ENCODE results near the gene IFNLR1.

DNA sequence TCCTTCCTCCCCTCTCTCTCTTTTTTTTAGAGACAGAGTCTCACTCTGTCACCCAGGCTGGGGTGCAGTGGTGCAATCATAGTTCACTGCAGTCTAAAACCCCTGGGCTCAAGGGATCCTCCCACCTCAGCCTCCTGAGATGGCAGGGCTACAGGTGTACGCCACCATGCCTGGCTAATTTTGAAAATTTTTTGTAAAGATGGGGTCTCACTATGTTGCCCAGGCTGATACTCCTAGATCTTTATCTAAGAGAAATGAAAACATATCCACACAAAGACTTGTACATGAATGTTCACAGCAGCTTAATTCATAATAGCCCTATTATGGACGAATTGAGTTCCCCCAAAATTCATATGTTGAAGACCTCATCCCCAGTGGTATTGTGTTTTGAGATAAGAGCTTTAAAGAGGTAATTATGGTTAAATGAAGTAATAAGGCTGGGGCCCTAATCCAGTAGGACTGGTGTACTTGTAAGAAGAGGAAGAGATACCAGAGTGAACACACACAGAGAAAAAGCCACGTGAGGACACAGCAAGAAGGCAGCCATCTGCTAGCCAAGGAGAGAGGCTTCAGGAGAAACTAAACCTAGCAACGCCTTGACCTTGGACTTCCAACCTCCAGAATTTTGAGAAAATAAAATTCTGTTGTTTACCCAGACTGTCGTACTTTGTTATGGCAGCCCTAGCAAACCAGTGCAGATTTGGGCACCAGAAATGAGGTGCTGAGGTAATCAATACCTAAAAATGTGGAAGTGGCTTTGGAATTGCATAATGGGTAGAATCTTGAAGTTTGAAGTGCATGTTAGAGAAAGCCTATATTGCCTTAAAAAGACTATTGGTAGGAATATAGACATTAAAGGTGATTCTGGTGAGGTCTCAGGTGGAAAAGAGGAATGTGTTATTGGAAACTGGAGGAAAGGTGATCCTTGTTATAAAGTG lies 13.2 kb downstream of the IFNLR1 start:
- TF ChIP-seq, protein P1, sequence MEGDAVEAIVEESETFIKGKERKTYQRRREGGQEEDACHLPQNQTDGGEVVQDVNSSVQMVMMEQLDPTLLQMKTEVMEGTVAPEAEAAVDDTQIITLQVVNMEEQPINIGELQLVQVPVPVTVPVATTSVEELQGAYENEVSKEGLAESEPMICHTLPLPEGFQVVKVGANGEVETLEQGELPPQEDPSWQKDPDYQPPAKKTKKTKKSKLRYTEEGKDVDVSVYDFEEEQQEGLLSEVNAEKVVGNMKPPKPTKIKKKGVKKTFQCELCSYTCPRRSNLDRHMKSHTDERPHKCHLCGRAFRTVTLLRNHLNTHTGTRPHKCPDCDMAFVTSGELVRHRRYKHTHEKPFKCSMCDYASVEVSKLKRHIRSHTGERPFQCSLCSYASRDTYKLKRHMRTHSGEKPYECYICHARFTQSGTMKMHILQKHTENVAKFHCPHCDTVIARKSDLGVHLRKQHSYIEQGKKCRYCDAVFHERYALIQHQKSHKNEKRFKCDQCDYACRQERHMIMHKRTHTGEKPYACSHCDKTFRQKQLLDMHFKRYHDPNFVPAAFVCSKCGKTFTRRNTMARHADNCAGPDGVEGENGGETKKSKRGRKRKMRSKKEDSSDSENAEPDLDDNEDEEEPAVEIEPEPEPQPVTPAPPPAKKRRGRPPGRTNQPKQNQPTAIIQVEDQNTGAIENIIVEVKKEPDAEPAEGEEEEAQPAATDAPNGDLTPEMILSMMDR (IDR thresholded peaks at IDR 0.05): no peak
- TF ChIP-seq POLR2A (IDR thresholded peaks at IDR 0.05): no peak
